ENCODE data around the gene TSPAN18.

The TSPAN18 gene

GRCh38 chr11:44950031-44950624 lies 223.4 kb downstream of the TSPAN18 start:
- peak overlapping the region; percentile 60; the same call in 1 of the 2 replicates for H3K27ac ChIP-seq (ENCODE audit: extremely low read depth, low read depth, low read length)
- H3K4me1 ChIP-seq (ENCODE audit: control insufficient read depth, insufficient read depth, low read length) = no peaks in the 10 kb centered on the region
- CTCF ChIA-PET = interaction anchor here (0.6 to 1.4 kb wide), 11 partner anchors 9 to 1031 kb away, joined by 3 to 7 read pairs (median 3); no protein-coding TSS in a partner anchor
- H3K9me3 ChIP-seq (ENCODE audit: control insufficient read depth, insufficient read depth, low read depth, low read length) = no peaks in the 10 kb centered on the region
- peak overlapping the region; percentile 71 for H3K4me3 ChIP-seq (ENCODE audit: low read depth, low read length)
- POLR2A ChIA-PET = interaction anchor here (0.7 kb wide), 1 partner anchor 26 kb away, joined by 4 read pairs; no protein-coding TSS in a partner anchor
- H3K36me3 ChIP-seq (ENCODE audit: control insufficient read depth in 2 of 2, insufficient read depth in 1 of 2, low read length in 2 of 2) = peaks cover 0 to 10% of the 10 kb centered on the region in 2 experiments; a peak in 1 of 3 replicates
- TF ChIP-seq ZNF341 (tag by site-specific recombination; IDR thresholded peaks at IDR 0.05; ENCODE audit: low read depth) (peak; percentile 55; the same call in 1 of the 2 replicates), ZNF26 (tag by site-specific recombination; IDR thresholded peaks at IDR 0.05) (no peak), ZNF24 (tag by site-specific recombination; IDR thresholded peaks at IDR 0.05) (no peak), ZNF248 (tag by site-specific recombination; IDR thresholded peaks at IDR 0.05) (no peak), PRDM4 (tag by site-specific recombination; IDR thresholded peaks at IDR 0.05) (peak; percentile 95), ZNF600 (tag by site-specific recombination; IDR thresholded peaks at IDR 0.05) (no peak), ZNF169 (tag by site-specific recombination; IDR thresholded peaks at IDR 0.05) (no peak), ZBTB6 (tag by site-specific recombination; IDR thresholded peaks at IDR 0.05) (no peak), ZBTB1 (tag by site-specific recombination; IDR thresholded peaks at IDR 0.05) (no peak), ZNF704 (tag by site-specific recombination; IDR thresholded peaks at IDR 0.05) (no peak), ZNF560 (tag by site-specific recombination; IDR thresholded peaks at IDR 0.05; ENCODE audit: borderline replicate concordance) (no peak), ZNF2 (tag by site-specific recombination; IDR thresholded peaks at IDR 0.05) (no peak), REST (tag by site-specific recombination; IDR thresholded peaks at IDR 0.05) (no peak), ZNF114 (tag by site-specific recombination; IDR thresholded peaks at IDR 0.05) (no peak), GLIS1 (tag by site-specific recombination; IDR thresholded peaks at IDR 0.05) (peak; percentile 58), ZIC2 (tag by site-specific recombination; IDR thresholded peaks at IDR 0.05) (peak; percentile 84), ZBTB17 (tag by site-specific recombination; IDR thresholded peaks at IDR 0.05) (peak; percentile 69), ZNF433 (tag by site-specific recombination; IDR thresholded peaks at IDR 0.05; ENCODE audit: low read depth) (no peak), ZBTB10 (tag by site-specific recombination; IDR thresholded peaks at IDR 0.05) (0 out of 2 replicates have a peak, but pooled peaks have one; percentile 40), GLIS2 (tag by site-specific recombination; IDR thresholded peaks at IDR 0.05) (peak; percentile 85), ZNF580 (tag by site-specific recombination; IDR thresholded peaks at IDR 0.05) (no peak), ZSCAN23 (tag by site-specific recombination; IDR thresholded peaks at IDR 0.05) (no peak), ZEB2 (tag by site-specific recombination; IDR thresholded peaks at IDR 0.05) (0 out of 2 replicates have a peak, but pooled peaks have one; percentile 31), ZFP69B (tag by site-specific recombination; IDR thresholded peaks at IDR 0.05) (no peak), ZNF544 (tag by site-specific recombination; IDR thresholded peaks at IDR 0.05) (no peak), ZNF664 (tag by site-specific recombination; IDR thresholded peaks at IDR 0.05) (no peak)
